COLO668 (cell line): ENCODE results near the gene CHRNA3.
"Not testable (repeated sequence)": the region's sequence is repeated elsewhere in the genome, so short reads cannot be mapped to it uniquely, and the experiment has no call there.

Experiments
- DNase-seq: peaks from one replicate; lab custom pipeline; 2025; ENCODE audit not compliant: unreplicated experiment; lab: John Stamatoyannopoulos, UW

Gene CHRNA3

DNA sequence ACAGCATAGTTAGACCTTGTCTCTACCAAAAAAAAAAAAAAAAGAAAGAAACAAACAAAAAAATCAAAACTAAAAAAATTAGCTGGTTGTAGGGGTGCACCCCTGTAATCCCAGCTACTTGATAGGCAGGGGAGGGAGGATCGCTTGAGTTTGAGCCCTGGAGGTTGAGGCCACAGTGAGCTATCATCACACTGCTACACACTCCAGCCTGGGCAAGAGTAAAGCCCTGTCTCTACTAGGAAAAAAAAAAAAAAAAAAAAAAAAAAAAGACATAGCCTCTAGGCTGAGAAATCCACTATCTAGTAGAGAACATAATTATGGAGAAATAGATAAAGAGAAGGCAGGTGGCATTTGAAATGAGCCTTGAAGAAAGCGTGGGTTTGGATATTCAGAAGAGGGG lies 57.7 kb downstream of the CHRNA3 start:
- no peak for DNase-seq

DNA sequence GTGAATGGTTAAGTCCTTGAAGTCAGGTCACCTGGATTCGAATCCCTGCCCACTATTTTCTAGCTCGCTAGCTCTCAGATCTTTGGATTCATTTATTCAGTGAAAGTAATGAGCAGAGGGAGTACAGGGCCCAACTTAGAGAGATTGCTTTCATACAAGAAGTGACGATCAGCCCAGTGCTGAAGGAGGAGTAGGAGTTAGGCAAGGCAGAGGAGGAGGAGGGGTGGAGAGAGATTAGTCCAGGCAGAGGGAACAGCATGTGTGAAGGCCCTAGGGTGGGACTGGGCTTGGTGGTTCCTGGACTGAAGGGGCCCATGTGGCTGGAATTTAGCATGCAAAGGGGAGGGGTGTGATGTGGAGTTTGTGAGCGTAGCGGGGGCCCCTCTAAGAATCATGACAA lies 59.3 kb downstream of the CHRNA3 start:
- no peak for DNase-seq

- DNase-seq = not testable (repeated sequence)
Observed at GRCh38 chr15:78560201-78560600, 60.6 kb downstream of the CHRNA3 start.

DNA sequence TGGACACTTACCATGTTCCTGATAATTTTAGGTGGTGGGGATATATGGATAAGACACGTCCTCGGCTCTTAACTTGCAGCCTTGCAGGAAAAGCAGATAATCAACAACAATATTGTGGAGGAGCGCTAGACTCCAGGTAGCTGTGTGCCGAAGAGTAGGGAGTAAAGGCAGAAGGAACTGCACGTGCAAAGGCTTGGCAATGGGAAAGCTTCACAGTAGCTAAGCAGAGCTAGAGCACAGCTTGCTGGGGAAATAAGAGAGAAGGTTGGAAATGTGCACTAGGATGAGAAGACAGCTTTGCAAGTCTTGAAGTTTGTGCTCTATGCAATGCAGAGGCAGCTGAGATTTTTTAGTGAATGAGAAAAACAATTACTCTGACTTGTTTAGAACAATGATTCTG lies 68.2 kb downstream of the CHRNA3 start:
- DNase-seq = no peak

DNA sequence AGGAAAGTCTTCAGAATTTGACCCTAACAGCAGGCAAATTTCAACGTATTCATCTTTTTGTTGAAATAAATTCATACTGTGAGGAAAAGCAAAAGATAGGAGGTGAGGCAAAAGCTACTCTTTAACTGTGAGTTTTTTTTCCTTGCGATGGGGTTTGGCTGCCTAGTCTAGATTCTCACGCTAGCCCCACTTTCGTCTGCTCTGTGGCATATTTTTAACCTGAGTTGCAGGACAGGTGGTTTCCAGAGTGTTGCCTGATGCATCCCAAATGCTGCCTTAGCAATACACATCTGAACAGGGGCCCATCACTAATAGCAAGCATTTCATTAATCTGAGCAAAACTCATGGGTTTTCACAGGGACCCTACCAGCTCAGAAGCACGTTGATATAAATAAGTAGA lies 68.9 kb downstream of the CHRNA3 start:
- DNase-seq = no peak

- DNase-seq = no peak
Observed at GRCh38 chr15:78550815-78551214, 70.0 kb downstream of the CHRNA3 start.

DNA sequence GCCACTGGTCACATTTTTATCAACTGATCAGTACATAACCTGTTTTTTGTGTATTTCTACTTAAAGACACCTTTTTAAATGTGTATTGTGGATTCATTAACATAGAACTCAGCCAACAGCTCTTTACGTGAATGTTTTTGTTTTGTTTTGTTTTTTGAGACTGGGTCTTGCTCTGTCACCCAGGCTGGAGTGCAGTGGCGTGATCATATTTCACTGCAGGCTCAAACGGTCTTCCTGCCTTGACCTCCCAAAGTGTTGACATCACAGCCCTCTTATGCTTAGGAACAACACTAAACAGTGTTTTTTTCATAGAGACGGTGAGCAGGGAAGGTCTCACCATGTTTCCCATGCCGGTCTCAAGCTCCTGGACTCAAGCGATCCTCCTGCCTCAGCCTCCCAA lies 70.6 kb downstream of the CHRNA3 start:
- DNase-seq = no peak
